SU-DHL-6 (cell line): Measurements from ENCODE around the gene RGS13.

ENCODE experiments used
- H2AFZ ChIP-seq: fragments of 200-600 bp; sonication (generic); 2 replicates; pipeline ENCODE4 v1.6.1; 2014; ENCODE audit warnings: low read depth, mild to moderate bottlenecking, moderate library complexity, mixed read lengths, antibody characterized with exemption, low read length; ENCODE audit not compliant: severe bottlenecking
- H3F3A ChIP-seq: fragments of 200-600 bp; shearing (Covaris generic); 2 replicates; pipeline ENCODE4 v1.6.0; 2016; ENCODE audit warnings: antibody characterized with exemption, mild to moderate bottlenecking; ENCODE audit not compliant: insufficient read depth
- H3K27ac ChIP-seq: fragments of 200-600 bp; sonication (generic); 2 replicates; pipeline ENCODE4 v1.5.1; 2016; ENCODE audit warnings: low read depth, mild to moderate bottlenecking, low read length, moderate library complexity, mixed read lengths
- H3K27me3 ChIP-seq: fragments of 200-600 bp; sonication (generic), shearing (Covaris generic); 2 replicates; pipeline ENCODE4 v1.6.0; 2014; ENCODE audit warnings: mild to moderate bottlenecking, low read length
- H3K36me3 ChIP-seq: fragments of 200-600 bp; sonication (generic); 2 replicates; pipeline ENCODE4 v1.6.1; 2014; ENCODE audit warnings: mild to moderate bottlenecking, low read length, mixed read lengths
- H3K4me2 ChIP-seq: fragments of 300-600, 200-600 bp; shearing (Covaris generic), sonication (generic); 2 replicates; pipeline ENCODE4 v1.6.0; 2014; ENCODE audit warnings: low read length, low read depth, mild to moderate bottlenecking; ENCODE audit not compliant: poor library complexity, severe bottlenecking
- H3K4me3 ChIP-seq: fragments of 200-600 bp; sonication (generic); 2 replicates; pipeline ENCODE4 v1.5.1; 2014; ENCODE audit warnings: antibody characterized with exemption, low read length, mild to moderate bottlenecking, mixed read lengths; ENCODE audit not compliant: insufficient read depth, poor library complexity, severe bottlenecking
- H3K79me2 ChIP-seq: fragments of 200-600 bp; sonication (generic); 2 replicates; pipeline ENCODE4 v1.6.1; 2014; ENCODE audit warnings: mild to moderate bottlenecking, low read length, moderate library complexity; ENCODE audit not compliant: insufficient read depth
- H3K9ac ChIP-seq: fragments of 200-600 bp; sonication (generic); 2 replicates; pipeline ENCODE4 v1.7.0; 2014; ENCODE audit warnings: mild to moderate bottlenecking, low read length
- H3K9me2 ChIP-seq: fragments of 200-600 bp; sonication (generic); replicated peaks from 2 replicates; pipeline ENCODE4 v1.6.1; 2014; ENCODE audit warnings: low read length; ENCODE audit not compliant: insufficient read depth
- H3K9me3 ChIP-seq: fragments of 200-600 bp; sonication (generic); 2 replicates; pipeline ENCODE4 v1.6.1; 2014; ENCODE audit warnings: low read length, mixed read lengths; ENCODE audit not compliant: insufficient read depth
- H4K20me1 ChIP-seq: fragments of 200-600 bp; sonication (generic); 2 replicates; pipeline ENCODE4 v1.6.1; 2014; ENCODE audit warnings: low read depth, mild to moderate bottlenecking, antibody characterized with exemption, low read length, moderate library complexity, mixed read lengths
- EZH2phosphoT487 ChIP-seq: fragments of 200-600 bp; sonication (generic), shearing (Covaris generic); conservative IDR thresholded peaks from 2 replicates; pipeline ENCODE4 v1.6.1; 2018; ENCODE audit warnings: mild to moderate bottlenecking, antibody characterized with exemption, low read length, moderate library complexity, mixed read lengths
- TF ChIP-seq, protein P1 (sequence below): fragments of 200-600 bp; sonication (generic); IDR thresholded peaks from one replicate; pipeline ENCODE4 v1.5.1; 2017; ENCODE audit warnings: antibody characterized with exemption, mild to moderate bottlenecking, low read length, moderate library complexity; ENCODE audit not compliant: insufficient read depth, poor library complexity, severe bottlenecking

The RGS13 gene

DNA sequence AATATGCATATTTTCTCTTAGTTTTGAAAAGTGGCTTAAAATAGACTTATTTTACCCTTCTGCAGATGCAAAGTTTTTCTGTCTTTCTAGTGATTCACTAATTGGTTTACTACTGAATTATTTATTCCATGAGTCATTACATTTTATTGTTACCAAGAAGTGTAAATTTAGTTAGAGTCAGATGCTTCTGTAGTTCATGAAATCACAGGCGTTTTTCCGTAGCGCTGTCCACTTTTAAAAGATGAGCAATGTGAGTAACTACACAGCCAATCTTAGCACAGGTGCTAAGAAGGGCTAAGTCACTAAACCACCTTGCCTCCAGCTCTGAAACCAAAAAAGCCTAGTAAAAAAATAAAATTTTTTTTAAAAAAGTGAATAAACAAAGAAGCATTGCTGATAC, 24.7 kb downstream of the RGS13 start:
- TF ChIP-seq EZH2phosphoT487 = no peak
- TF ChIP-seq, protein P1, sequence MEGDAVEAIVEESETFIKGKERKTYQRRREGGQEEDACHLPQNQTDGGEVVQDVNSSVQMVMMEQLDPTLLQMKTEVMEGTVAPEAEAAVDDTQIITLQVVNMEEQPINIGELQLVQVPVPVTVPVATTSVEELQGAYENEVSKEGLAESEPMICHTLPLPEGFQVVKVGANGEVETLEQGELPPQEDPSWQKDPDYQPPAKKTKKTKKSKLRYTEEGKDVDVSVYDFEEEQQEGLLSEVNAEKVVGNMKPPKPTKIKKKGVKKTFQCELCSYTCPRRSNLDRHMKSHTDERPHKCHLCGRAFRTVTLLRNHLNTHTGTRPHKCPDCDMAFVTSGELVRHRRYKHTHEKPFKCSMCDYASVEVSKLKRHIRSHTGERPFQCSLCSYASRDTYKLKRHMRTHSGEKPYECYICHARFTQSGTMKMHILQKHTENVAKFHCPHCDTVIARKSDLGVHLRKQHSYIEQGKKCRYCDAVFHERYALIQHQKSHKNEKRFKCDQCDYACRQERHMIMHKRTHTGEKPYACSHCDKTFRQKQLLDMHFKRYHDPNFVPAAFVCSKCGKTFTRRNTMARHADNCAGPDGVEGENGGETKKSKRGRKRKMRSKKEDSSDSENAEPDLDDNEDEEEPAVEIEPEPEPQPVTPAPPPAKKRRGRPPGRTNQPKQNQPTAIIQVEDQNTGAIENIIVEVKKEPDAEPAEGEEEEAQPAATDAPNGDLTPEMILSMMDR = no peak

DNA sequence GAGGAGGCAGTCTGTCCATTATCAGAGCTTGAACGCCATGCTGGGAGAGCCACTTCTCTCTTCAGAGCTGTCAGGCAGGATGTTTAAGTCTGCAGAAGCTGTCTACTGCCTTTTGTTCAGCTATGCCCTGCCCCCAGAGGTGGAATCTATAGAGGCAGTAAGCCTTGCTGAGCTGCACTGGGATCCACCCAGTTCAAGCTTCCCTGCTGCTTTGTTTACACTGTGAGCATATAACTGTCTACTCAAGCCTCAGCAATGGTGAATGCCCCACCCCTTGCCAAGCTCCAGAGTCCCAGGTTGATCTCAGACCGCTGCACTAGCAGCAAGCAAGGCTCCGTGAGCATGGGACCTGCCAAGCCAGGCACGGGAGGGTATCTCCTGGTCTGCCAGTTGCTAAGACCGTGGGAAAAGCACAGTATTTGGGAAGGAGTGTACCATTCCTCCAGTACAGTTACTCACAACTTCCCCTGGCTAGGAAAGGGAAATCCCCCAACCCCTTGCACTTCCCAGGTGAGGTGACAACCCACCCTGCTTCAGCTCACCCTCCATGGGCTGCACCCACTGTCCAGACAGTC, 32.5 kb downstream of the RGS13 start:
- no peaks in the 10 kb centered on the region for H4K20me1 ChIP-seq
- H3K4me2 ChIP-seq = no peak overlapping the region
- H3K27ac ChIP-seq = no peak overlapping the region
- H3K79me2 ChIP-seq = no peaks in the 10 kb centered on the region
- H3K4me3 ChIP-seq = no peak overlapping the region
- H3K36me3 ChIP-seq = peaks cover 8% of the 10 kb centered on the region
- H3K9me2 ChIP-seq = no peaks in the 10 kb centered on the region
- no peaks in the 10 kb centered on the region for H3K27me3 ChIP-seq
- TF ChIP-seq, protein P1 = no peak
- no peak for TF ChIP-seq EZH2phosphoT487
- no peaks in the 10 kb centered on the region for H3F3A ChIP-seq
- H3K9ac ChIP-seq = no peak overlapping the region
- no peak overlapping the region for H2AFZ ChIP-seq
- H3K9me3 ChIP-seq = no peaks in the 10 kb centered on the region

More for the DNA sequence above, 24.7 kb downstream of the RGS13 start:
- Histone ChIP-seq H3K9me3 (no peaks in the 10 kb centered on the region), H3K4me2 (no peak overlapping the region), H3K36me3 (peaks cover 64% of the 10 kb centered on the region), H2AFZ (no peak overlapping the region), H3K79me2 (peaks cover 6% of the 10 kb centered on the region; the same call in 1 of the 2 replicates), H3F3A (peaks cover 48% of the 10 kb centered on the region), H3K4me3 (no peak overlapping the region), H3K27ac (no peak overlapping the region), H3K9ac (no peak overlapping the region), H3K27me3 (no peaks in the 10 kb centered on the region), H3K9me2 (no peaks in the 10 kb centered on the region), H4K20me1 (no peaks in the 10 kb centered on the region; the same call in 1 of the 2 replicates)

DNA sequence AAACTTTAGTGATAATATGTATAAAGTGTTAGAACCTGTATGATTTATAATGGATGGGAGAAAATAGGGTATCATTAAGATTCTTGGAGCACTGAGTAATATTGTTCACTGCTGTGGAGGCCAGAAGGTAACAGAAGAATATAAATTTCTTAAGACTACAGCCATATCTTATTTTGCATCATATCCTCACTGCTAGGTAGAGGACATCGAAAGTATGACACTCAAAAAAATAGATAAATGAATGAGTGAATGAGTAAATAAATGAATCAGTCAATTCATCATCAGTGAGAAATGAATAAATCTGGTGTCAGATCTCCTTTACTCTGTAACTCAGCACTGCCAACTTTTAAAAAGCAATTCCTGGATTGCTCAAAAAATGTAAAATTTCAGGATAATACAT, 33.2 kb downstream of the RGS13 start:
- no peaks in the 10 kb centered on the region for H3K79me2 ChIP-seq
- no peaks in the 10 kb centered on the region for H3K9me3 ChIP-seq
- H3K9ac ChIP-seq = no peak overlapping the region
- H2AFZ ChIP-seq = no peak overlapping the region
- H3K27ac ChIP-seq = no peak overlapping the region
- no peaks in the 10 kb centered on the region for H4K20me1 ChIP-seq
- TF ChIP-seq EZH2phosphoT487 = no peak
- TF ChIP-seq, protein P1 = no peak
- H3K27me3 ChIP-seq = no peaks in the 10 kb centered on the region
- no peak overlapping the region for H3K4me3 ChIP-seq
- no peaks in the 10 kb centered on the region for H3F3A ChIP-seq
- peaks cover 8% of the 10 kb centered on the region for H3K36me3 ChIP-seq
- H3K4me2 ChIP-seq = no peak overlapping the region
- no peaks in the 10 kb centered on the region for H3K9me2 ChIP-seq
